ENCODE measurements around the gene PF4V1. TPM values are rescaled to one million over a fixed set of nuclear protein-coding genes. Genes with fewer than 3 reads are reported as not detected.

PF4V1 gene
- polyA plus RNA-seq, 1 donor (not counting 4 experiments of a cell fraction or from before 2014, with no cell fraction given): not detected

- Histone ChIP-seq H3K27ac (ENCODE audit: control insufficient read depth, insufficient read depth, low read length) (no peak overlapping the region), H3K9ac (ENCODE audit: control insufficient read depth, extremely low read depth, insufficient read depth, low read length) (no peak overlapping the region), H4K20me1 (ENCODE audit: control insufficient read depth, extremely low read depth, insufficient read depth, low read length) (no peaks in the 10 kb centered on the region), H3K4me3 (ENCODE audit: control insufficient read depth in 2 of 3, extremely low read depth in 1 of 3, insufficient read depth in 2 of 3, low read depth in 1 of 3, low read length in 3 of 3) (no peak overlapping the region), H3K9me1 (ENCODE audit: control insufficient read depth, extremely low read depth, insufficient read depth, low read length) (no peaks in the 10 kb centered on the region), H2AFZ (ENCODE audit: control insufficient read depth, low read length) (no peak overlapping the region), H3K36me3 (ENCODE audit: control insufficient read depth in 2 of 2, extremely low read depth in 1 of 2, insufficient read depth in 2 of 2, low read length in 2 of 2) (no peaks in the 10 kb centered on the region), H3K4me1 (ENCODE audit: control insufficient read depth, extremely low read depth, insufficient read depth, low read length) (no peaks in the 10 kb centered on the region), H3K27me3 (ENCODE audit: control insufficient read depth, extremely low read depth, insufficient read depth, low read length) (no peaks in the 10 kb centered on the region), H3K79me2 (ENCODE audit: control insufficient read depth, insufficient read depth, low read length) (no peaks in the 10 kb centered on the region), H3K4me2 (ENCODE audit: control insufficient read depth, extremely low read depth, insufficient read depth, low read depth, low read length) (no peak overlapping the region), H3K9me3 (ENCODE audit: control insufficient read depth, low read depth, low read length) (peaks cover 6% of the 10 kb centered on the region)
- DNase-seq (ENCODE audit: low read depth, low spot score) (no peak), FAIRE-seq (no peak)
- no peak for TF ChIP-seq CTCF (optimal IDR thresholded peaks at IDR 0.05 in 1 of 3, IDR thresholded peaks at IDR 0.05 in 1 of 3, conservative IDR thresholded peaks at IDR 0.05 in 1 of 3; ENCODE audit: extremely low read depth in 1 of 3, insufficient read depth in 2 of 3, low read length in 3 of 3)
- TF ChIP-seq EZH2 (IDR thresholded peaks at IDR 0.05; ENCODE audit: low read length): no peak
- dilution Hi-C loops (cut with MboI; ENCODE audit: extremely low pct_ligation_motif_present, low sequenced_read_pairs): no loop called here
These were observed 30.1 kb upstream of the PF4V1 start for GRCh38 chr4:73822812-73823504.

- Histone ChIP-seq H3K27ac (ENCODE audit: control insufficient read depth, insufficient read depth, low read length) (no peak overlapping the region), H3K9ac (ENCODE audit: control insufficient read depth, extremely low read depth, insufficient read depth, low read length) (no peak overlapping the region), H2AFZ (ENCODE audit: control insufficient read depth, low read length) (no peak overlapping the region), H3K4me1 (ENCODE audit: control insufficient read depth, extremely low read depth, insufficient read depth, low read length) (no peaks in the 10 kb centered on the region), H3K9me3 (ENCODE audit: control insufficient read depth, low read depth, low read length) (peaks cover 6% of the 10 kb centered on the region), H3K9me1 (ENCODE audit: control insufficient read depth, extremely low read depth, insufficient read depth, low read length) (no peaks in the 10 kb centered on the region), H3K36me3 (ENCODE audit: control insufficient read depth in 2 of 2, extremely low read depth in 1 of 2, insufficient read depth in 2 of 2, low read length in 2 of 2) (no peaks in the 10 kb centered on the region), H4K20me1 (ENCODE audit: control insufficient read depth, extremely low read depth, insufficient read depth, low read length) (no peaks in the 10 kb centered on the region), H3K4me2 (ENCODE audit: control insufficient read depth, extremely low read depth, insufficient read depth, low read depth, low read length) (no peak overlapping the region), H3K4me3 (ENCODE audit: control insufficient read depth in 2 of 3, extremely low read depth in 1 of 3, insufficient read depth in 2 of 3, low read depth in 1 of 3, low read length in 3 of 3) (no peak overlapping the region), H3K79me2 (ENCODE audit: control insufficient read depth, insufficient read depth, low read length) (no peaks in the 10 kb centered on the region), H3K27me3 (ENCODE audit: control insufficient read depth, extremely low read depth, insufficient read depth, low read length) (no peaks in the 10 kb centered on the region)
- dilution Hi-C loops (cut with MboI; ENCODE audit: extremely low pct_ligation_motif_present, low sequenced_read_pairs): no loop called here
- FAIRE-seq (no peak), DNase-seq (ENCODE audit: low read depth, low spot score) (no peak)
- no peak for TF ChIP-seq CTCF (optimal IDR thresholded peaks at IDR 0.05 in 1 of 3, IDR thresholded peaks at IDR 0.05 in 1 of 3, conservative IDR thresholded peaks at IDR 0.05 in 1 of 3; ENCODE audit: extremely low read depth in 1 of 3, insufficient read depth in 2 of 3, low read length in 3 of 3)
- TF ChIP-seq EZH2 (IDR thresholded peaks at IDR 0.05; ENCODE audit: low read length): no peak
These were observed 29.3 kb upstream of the PF4V1 start for GRCh38 chr4:73823760-73824159.
